Measurements from ENCODE around the gene SPATA1.

The SPATA1 gene

DNA sequence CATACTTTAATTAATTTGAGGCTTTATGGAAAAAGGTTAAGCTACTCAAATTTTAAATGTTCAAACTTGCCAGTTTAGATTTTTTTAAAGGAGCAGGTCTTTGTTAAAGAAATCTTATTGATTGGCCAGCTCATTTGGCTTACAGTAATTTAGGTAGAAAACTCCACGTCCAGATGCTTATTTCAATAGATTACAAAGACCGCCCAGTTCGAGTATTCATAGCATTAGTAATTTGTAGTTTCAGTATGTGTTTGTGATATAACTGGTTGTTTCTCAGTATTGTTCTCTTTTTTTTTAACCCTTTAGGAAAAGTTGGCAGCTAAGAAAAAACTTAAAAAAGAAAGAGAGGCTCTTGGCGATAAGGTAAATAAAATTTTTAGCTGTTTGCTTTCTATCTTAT is 25.5 kb upstream of the SPATA1 start:
- H3K4me3 ChIP-seq (ENCODE audit: low read depth, low read length): peak overlapping the region; percentile 72
- DNase-seq (ENCODE audit: low read depth): no peak
- TF ChIP-seq, protein P1, sequence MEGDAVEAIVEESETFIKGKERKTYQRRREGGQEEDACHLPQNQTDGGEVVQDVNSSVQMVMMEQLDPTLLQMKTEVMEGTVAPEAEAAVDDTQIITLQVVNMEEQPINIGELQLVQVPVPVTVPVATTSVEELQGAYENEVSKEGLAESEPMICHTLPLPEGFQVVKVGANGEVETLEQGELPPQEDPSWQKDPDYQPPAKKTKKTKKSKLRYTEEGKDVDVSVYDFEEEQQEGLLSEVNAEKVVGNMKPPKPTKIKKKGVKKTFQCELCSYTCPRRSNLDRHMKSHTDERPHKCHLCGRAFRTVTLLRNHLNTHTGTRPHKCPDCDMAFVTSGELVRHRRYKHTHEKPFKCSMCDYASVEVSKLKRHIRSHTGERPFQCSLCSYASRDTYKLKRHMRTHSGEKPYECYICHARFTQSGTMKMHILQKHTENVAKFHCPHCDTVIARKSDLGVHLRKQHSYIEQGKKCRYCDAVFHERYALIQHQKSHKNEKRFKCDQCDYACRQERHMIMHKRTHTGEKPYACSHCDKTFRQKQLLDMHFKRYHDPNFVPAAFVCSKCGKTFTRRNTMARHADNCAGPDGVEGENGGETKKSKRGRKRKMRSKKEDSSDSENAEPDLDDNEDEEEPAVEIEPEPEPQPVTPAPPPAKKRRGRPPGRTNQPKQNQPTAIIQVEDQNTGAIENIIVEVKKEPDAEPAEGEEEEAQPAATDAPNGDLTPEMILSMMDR (IDR thresholded peaks at IDR 0.05; ENCODE audit: control insufficient read depth, extremely low read depth, insufficient read depth): no peak

DNA sequence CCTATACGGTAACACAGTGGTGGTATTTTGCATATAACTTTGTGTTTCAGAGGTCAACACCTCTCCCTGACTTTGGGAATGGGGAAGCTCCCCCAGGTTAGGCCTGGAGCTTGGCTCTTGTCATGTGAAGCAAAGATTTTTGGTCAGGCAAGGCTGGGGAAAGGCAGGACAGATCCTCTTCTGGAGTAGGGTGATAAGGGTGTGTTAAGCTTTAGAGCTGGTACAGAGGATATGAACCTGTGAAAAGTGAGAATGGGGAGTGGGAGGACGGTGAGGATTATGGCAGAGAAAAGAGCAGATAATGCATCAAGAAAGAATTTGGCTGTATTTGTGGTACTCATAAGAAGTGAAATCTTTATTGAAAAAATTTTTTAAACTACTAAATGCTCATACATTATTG is 24.9 kb upstream of the SPATA1 start:
- no peak for DNase-seq (ENCODE audit: low read depth)
- H3K4me3 ChIP-seq (ENCODE audit: low read depth, low read length): peak overlapping the region; percentile 72
- TF ChIP-seq, protein P1 (IDR thresholded peaks at IDR 0.05; ENCODE audit: control insufficient read depth, extremely low read depth, insufficient read depth): no peak

DNA sequence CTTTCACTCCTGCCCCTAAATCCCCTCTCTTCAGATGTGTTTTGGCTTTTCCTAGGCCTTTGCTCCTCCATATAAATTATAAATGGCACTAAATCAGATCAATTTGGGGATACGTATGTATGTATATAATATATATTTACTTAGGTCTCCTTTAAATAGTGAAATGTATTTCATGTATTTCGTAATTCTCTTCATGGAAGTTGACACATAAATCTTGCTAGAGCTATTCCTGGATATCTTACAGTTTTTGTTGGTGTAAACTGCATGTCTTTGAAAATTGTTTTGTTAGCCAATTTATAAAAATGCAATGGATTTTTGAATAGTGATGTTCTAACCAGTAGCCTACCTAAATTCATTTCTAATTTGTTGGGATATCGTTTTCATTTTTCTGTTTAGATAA is 18.1 kb upstream of the SPATA1 start:
- DNase-seq (ENCODE audit: low read depth): no peak
- TF ChIP-seq, protein P1 (IDR thresholded peaks at IDR 0.05; ENCODE audit: control insufficient read depth, extremely low read depth, insufficient read depth): no peak
- H3K4me3 ChIP-seq (ENCODE audit: low read depth, low read length): no peak overlapping the region

DNA sequence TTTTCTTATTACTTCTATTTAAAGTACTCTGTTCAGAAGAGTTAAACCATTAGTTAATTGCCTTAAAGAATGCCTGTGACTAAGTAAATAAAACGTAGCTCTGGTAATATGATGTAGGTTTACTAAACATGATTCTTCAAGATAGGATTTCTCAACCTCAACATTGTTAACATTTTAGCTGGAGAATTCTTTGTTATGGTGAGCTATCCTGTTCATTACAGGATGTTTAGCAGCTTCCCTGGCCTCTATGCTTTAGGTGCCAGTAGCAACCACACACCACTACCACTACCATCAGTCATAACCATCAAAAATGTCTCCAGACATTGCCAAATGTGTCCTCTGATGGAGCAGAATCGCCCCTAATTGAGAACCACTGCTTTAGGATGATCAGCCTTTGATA is 16.4 kb upstream of the SPATA1 start:
- TF ChIP-seq, protein P1 (IDR thresholded peaks at IDR 0.05; ENCODE audit: control insufficient read depth, extremely low read depth, insufficient read depth): no peak
- no peak for DNase-seq (ENCODE audit: low read depth)
- no peak overlapping the region for H3K4me3 ChIP-seq (ENCODE audit: low read depth, low read length)

DNA sequence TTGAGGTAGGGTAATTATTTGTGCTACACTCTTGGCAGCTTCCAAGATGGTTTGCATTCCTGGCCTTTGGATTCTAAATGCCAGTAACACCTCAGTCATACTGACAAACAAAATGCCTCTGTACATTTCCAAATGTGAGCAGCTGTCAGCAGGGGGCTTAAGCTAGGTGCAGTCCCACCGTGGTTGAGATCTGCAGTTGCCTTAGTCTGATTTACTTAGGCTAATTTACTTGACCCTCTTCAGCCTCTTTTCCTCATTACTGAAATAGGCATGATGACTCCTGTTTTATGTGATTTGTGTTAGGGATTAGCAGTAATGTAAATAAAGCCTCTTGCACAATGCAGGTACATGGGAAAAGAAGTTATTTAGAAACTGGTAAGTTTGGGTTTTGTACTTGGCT is 13.5 kb upstream of the SPATA1 start:
- DNase-seq (ENCODE audit: low read depth): no peak
- H3K4me3 ChIP-seq (ENCODE audit: low read depth, low read length): no peak overlapping the region
- TF ChIP-seq, protein P1 (IDR thresholded peaks at IDR 0.05; ENCODE audit: control insufficient read depth, extremely low read depth, insufficient read depth): no peak

DNA sequence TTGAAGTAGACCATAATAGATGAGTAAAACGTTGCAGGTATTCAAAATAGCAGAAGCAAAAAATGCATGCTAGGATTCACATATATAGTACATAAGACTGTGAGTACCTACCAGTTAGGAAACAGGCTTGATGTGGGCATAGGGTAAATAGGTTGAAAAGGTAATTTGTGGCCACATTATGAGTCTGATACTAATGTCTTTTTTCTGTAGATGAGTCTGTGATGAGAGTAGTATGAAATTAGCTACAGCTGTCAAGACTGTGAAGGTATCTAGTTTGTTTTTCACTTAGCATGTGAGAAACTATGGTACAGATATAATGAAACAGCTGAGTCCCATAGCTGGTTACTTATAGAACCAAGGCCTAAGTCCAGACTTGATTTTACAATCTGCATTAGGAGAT is 12.4 kb upstream of the SPATA1 start:
- TF ChIP-seq, protein P1 (IDR thresholded peaks at IDR 0.05; ENCODE audit: control insufficient read depth, extremely low read depth, insufficient read depth): no peak
- DNase-seq (ENCODE audit: low read depth): no peak
- no peak overlapping the region for H3K4me3 ChIP-seq (ENCODE audit: low read depth, low read length)

DNA sequence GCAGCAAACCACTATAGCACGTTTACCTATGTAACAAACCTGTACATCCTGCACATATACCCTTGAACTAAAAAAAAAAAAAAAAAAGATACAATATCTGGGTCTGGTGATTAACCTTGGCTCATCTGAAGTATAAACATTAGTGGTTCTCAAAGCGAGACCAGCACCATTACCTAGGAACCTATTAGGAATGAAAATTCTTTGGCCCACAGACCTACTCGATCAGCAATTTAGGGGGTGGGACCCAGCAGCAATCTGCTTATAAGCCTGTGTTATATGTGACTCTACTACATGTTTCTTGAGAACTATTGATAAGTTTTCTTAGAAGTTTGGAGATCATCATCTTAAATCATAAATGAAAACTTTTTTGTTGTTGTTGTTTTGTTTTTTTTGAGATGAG is 9.7 kb upstream of the SPATA1 start:
- no peak overlapping the region for H3K4me3 ChIP-seq (ENCODE audit: low read depth, low read length)
- DNase-seq (ENCODE audit: low read depth): no peak
- TF ChIP-seq, protein P1 (IDR thresholded peaks at IDR 0.05; ENCODE audit: control insufficient read depth, extremely low read depth, insufficient read depth): no peak
